Neural progenitor cell (in vitro differentiated cells): ENCODE data around the gene SEMA7A.

Experiments used
- CTCF ChIP-seq: fragments of 200-600 bp; sonication (generic); IDR thresholded peaks from 2 replicates; pipeline ENCODE4 v1.5.1; 2017; ENCODE audit warnings: antibody characterized with exemption, mild to moderate bottlenecking
- EZH2 ChIP-seq: fragments of 200-600 bp; sonication (generic); IDR thresholded peaks from 2 replicates; pipeline ENCODE4 v1.6.1; 2017; ENCODE audit warnings: antibody characterized with exemption, mild to moderate bottlenecking, moderate library complexity
- EZH2phosphoT487 ChIP-seq: fragments of 200-600 bp; sonication (generic); IDR thresholded peaks from 2 replicates; pipeline ENCODE4 v1.6.1; 2017; ENCODE audit warnings: antibody characterized with exemption

GRCh38 chr15:74463634-74464033, 29.9 kb upstream of the SEMA7A start:
- TF ChIP-seq CTCF, result no peak
- TF ChIP-seq EZH2phosphoT487, result no peak
- no peak for TF ChIP-seq EZH2
